Adipocyte (in vitro differentiated cells): ENCODE results near the gene UNC5C.

Source experiments
- DNase-seq: peaks from one replicate; pipeline ENCODE4 v3.0.0-alpha.2; 2015; ENCODE audit warnings: low read depth
- H3K27me3 ChIP-seq: replicated peaks from 2 replicates; pipeline ENCODE4 v1.7.0; 2013; ENCODE audit warnings: mild to moderate bottlenecking, low read length, moderate library complexity; ENCODE audit not compliant: control insufficient read depth, insufficient read depth
- H3K36me3 ChIP-seq: 2 replicates; pipeline ENCODE4 v1.7.0; 2013; ENCODE audit warnings: low read length, mild to moderate bottlenecking, moderate library complexity; ENCODE audit not compliant: control insufficient read depth, insufficient read depth, severe bottlenecking
- H3K4me1 ChIP-seq: 2 replicates; pipeline ENCODE4 v1.7.0; 2013; ENCODE audit warnings: mild to moderate bottlenecking, low read length, moderate library complexity; ENCODE audit not compliant: control insufficient read depth, insufficient read depth
- H3K4me3 ChIP-seq: 2 replicates; pipeline ENCODE4 v1.7.0; 2013; ENCODE audit warnings: mild to moderate bottlenecking, low read length, moderate library complexity
- H3K9ac ChIP-seq: 2 replicates; pipeline ENCODE4 v1.7.0; 2013; ENCODE audit warnings: mild to moderate bottlenecking, low read length, moderate library complexity
- H3K9me3 ChIP-seq: 2 replicates; pipeline ENCODE4 v1.7.0; 2013; ENCODE audit warnings: mild to moderate bottlenecking, low read length, moderate library complexity; ENCODE audit not compliant: control insufficient read depth

UNC5C gene

DNA sequence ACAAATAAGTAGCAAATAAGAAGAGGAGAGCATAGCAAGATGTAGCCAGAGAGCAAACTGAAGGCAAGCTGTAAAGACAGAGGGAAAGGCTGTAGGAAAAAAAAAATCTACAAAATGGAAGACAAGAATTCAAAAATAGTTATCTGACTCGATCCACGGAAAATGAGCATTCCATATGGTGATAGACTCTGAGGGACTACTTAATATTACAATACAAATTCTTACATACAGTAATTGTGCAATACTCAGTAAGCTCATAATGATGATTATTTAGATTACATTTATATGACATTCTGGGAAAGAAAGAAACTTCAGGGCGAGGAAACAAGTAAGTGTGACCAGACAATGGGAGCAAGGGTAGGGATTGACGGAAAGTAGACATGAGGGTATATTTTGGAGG lies 102.6 kb downstream of the UNC5C start:
- H3K27me3 ChIP-seq = no peaks in the 10 kb centered on the region
- H3K4me1 ChIP-seq = no peaks in the 10 kb centered on the region
- H3K9ac ChIP-seq = no peak overlapping the region
- no peak overlapping the region for H3K4me3 ChIP-seq
- no peaks in the 10 kb centered on the region for H3K36me3 ChIP-seq
- H3K9me3 ChIP-seq = no peaks in the 10 kb centered on the region
- no peak for DNase-seq

DNA sequence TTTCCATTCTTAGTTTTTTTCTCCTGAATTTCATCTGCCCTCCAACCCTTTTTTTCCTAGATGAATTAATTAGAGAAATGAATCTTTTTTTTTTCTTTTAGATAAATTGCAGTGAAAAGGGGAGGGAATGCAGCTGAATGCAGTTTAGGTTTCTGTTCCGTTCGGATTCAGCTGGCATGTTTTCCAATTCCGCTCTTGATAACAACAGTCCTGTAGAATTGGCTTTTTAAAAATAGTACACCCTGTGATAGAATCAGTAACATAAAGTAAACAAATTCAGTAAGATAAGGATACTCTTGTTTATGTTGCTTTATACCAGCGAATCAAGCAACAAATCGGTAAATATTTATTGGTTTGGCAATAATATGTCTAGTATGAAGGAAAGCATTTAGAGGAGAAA lies 103.5 kb downstream of the UNC5C start:
- Histone ChIP-seq H3K27me3 (no peaks in the 10 kb centered on the region), H3K4me3 (no peak overlapping the region), H3K9ac (no peak overlapping the region), H3K36me3 (no peaks in the 10 kb centered on the region), H3K9me3 (no peaks in the 10 kb centered on the region), H3K4me1 (no peaks in the 10 kb centered on the region)
- DNase-seq = no peak

DNA sequence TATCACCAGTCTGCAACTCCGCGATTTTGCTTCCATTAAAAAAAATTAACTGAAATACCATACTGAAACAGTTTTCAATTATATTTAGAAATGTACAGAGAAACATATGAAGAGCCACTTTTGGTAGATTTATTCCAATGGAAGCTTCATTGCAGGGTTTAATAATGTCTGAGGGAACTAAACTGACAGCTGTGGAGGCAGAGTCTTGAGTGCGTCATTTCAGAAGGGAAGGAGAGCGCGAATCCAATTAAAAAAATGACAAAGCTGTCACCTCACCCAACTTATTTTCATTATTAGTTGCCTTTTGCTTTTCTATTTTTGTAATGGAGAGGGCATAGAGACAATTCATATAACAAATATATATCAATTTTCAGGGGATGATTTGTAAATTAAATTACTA lies 104.0 kb downstream of the UNC5C start:
- H3K36me3 ChIP-seq = no peaks in the 10 kb centered on the region
- no peak overlapping the region for H3K4me3 ChIP-seq
- no peak overlapping the region for H3K9ac ChIP-seq
- H3K27me3 ChIP-seq = no peaks in the 10 kb centered on the region
- DNase-seq = no peak
- no peaks in the 10 kb centered on the region for H3K4me1 ChIP-seq
- no peaks in the 10 kb centered on the region for H3K9me3 ChIP-seq

DNA sequence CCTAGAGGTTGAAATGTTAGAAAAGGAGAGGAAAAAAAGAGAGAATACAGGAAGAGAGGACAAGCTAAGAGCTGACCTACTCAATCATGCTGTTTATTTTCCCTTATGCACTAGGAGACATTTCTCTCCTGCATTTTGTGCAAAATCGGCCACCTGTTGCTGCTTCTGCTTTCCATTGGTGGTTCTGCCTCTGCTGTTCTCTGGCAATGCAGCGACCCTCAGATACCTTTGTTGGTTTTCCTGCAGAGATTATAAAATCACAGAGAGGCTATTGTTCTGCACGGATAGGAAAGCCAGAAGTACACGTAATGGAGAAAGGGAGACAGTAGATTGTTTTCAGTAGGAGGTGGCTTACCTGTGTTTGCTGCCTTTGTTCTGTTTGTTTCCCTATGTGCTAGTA lies 108.9 kb downstream of the UNC5C start:
- no peaks in the 10 kb centered on the region for H3K27me3 ChIP-seq

DNA sequence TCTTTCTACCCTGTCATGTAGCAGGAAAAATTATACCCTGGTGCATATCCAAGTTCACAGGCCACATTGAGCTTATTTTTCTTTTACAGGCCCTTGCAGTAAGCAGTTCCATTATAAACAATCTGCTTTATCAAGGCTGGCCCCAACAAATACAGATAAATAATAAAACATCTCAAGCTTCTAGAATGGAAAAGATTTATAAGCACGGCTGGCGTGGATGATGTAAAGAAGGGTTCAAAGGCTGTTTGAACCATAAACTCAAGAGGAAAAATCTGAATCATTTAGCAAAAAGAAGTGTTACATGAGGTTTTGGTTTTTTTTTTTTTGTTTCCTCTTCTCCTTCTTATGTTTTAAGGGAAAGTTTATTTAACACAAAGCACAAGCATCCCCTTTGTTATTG lies 109.7 kb downstream of the UNC5C start:
- no peak overlapping the region for H3K4me3 ChIP-seq

More for the DNA sequence above, 108.9 kb downstream of the UNC5C start:
- Histone ChIP-seq H3K36me3 (no peaks in the 10 kb centered on the region), H3K4me1 (no peaks in the 10 kb centered on the region), H3K9me3 (no peaks in the 10 kb centered on the region), H3K4me3 (no peak overlapping the region), H3K9ac (no peak overlapping the region)
- no peak for DNase-seq

DNA sequence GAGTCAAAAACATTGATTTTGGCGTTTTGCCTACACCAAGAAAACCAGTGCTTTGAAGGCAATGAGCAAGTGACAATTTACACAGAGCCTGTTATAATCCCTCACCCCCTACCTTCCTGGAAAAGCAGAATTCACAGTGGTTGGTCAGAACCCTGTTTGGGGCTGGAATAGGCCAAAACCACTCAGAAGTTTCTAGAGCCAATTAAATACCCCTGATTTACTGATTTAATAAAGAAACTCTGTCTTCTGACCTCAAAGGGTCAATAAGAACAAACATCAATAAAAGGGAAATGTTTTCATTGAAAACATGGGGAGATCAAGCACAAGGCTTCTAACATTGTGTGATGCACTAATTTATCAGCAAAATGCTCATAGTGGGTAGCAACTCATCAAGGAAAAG lies 116.3 kb downstream of the UNC5C start:
- Histone ChIP-seq H3K4me1 (no peaks in the 10 kb centered on the region), H3K9ac (no peak overlapping the region), H3K4me3 (no peak overlapping the region), H3K27me3 (no peaks in the 10 kb centered on the region), H3K36me3 (no peaks in the 10 kb centered on the region), H3K9me3 (no peaks in the 10 kb centered on the region)
- no peak for DNase-seq

More for the DNA sequence above, 109.7 kb downstream of the UNC5C start:
- no peak for DNase-seq
- no peaks in the 10 kb centered on the region for H3K4me1 ChIP-seq
- no peaks in the 10 kb centered on the region for H3K36me3 ChIP-seq
- no peaks in the 10 kb centered on the region for H3K27me3 ChIP-seq
- no peak overlapping the region for H3K9ac ChIP-seq
- no peaks in the 10 kb centered on the region for H3K9me3 ChIP-seq

DNA sequence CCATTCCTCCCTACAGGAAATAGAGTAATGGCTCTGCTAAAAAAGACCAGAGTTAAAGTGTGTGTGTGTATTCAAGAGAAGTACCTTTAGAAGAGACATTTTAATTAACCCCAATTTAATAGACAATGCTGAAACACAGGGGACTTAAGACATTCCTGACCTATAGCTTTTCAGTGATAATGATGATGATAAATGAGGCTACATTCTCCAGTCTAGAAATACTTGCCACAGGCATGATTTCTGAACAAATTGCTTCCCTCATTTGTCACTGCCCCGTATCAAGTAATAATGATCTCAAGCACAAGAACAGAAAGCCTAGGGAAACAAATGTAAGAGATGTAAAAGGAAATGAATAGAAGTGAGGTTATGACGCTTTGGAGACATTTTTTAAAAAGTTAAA lies 117.1 kb downstream of the UNC5C start:
- no peaks in the 10 kb centered on the region for H3K36me3 ChIP-seq
- no peaks in the 10 kb centered on the region for H3K9me3 ChIP-seq
- H3K4me3 ChIP-seq = no peak overlapping the region
- DNase-seq = no peak
- no peaks in the 10 kb centered on the region for H3K4me1 ChIP-seq
- H3K27me3 ChIP-seq = no peaks in the 10 kb centered on the region
- H3K9ac ChIP-seq = no peak overlapping the region

DNA sequence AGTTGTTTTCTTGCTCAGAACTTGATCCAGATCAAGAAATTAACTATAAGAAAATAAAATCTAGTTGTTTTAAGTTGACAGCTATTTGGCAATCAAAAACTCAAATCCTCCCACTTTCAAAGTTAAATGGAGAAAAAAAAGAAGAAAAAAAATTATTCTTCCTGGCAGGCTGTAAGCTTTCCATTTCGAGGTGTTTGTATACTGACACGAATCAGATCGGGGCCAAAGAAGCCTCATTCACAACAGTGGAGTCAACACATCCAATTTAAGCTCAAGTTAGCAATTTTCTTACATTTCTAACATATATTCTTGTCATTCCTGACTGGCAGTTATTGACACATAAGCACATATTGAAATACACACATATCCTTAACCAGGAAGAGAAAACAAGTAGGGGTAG lies 119.4 kb downstream of the UNC5C start:
- H3K9me3 ChIP-seq = no peaks in the 10 kb centered on the region
- no peaks in the 10 kb centered on the region for H3K27me3 ChIP-seq
- H3K9ac ChIP-seq = no peak overlapping the region
- H3K4me1 ChIP-seq = no peaks in the 10 kb centered on the region
- H3K4me3 ChIP-seq = no peak overlapping the region
- H3K36me3 ChIP-seq = no peaks in the 10 kb centered on the region
- DNase-seq = no peak

DNA sequence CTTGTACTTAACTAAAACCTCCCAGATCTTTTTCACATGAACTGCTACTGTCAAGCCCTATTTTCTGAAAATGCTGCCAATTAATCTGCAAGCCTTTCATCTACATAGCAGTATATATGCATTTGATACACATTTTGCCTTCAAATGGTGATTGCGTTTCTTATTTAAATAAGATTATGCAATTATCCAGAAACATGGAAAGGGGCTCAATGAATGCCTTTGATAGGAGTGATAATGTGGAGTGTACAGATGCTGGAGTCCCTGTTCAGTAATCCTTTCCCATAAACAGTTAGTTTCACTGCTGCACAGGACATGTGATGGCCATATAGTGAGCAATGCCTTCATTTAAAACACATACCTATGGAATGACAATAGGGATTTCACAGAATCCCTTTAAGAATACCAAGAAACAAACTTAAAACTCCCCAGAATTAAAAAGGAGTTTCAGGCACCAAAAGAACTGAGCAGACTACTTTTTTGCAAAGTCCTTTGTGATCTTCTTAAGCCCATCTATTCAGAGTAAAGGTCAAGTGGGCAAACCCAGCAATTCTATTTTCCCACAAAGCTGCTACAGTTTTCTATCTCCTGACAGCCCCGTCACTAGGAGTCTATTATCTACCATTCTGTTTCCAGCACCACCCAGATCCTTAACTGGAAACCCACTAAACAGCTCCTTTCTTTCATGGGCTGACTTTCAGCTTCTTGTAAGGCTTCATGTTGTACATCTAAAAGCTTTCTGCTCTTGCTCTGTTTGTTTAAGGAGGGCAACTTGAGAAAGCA lies 120.3 kb downstream of the UNC5C start:
- no peaks in the 10 kb centered on the region for H3K36me3 ChIP-seq
- no peaks in the 10 kb centered on the region for H3K27me3 ChIP-seq
- no peak for DNase-seq
- H3K9me3 ChIP-seq = no peaks in the 10 kb centered on the region
- no peak overlapping the region for H3K9ac ChIP-seq
- H3K4me3 ChIP-seq = no peak overlapping the region
- no peaks in the 10 kb centered on the region for H3K4me1 ChIP-seq

DNA sequence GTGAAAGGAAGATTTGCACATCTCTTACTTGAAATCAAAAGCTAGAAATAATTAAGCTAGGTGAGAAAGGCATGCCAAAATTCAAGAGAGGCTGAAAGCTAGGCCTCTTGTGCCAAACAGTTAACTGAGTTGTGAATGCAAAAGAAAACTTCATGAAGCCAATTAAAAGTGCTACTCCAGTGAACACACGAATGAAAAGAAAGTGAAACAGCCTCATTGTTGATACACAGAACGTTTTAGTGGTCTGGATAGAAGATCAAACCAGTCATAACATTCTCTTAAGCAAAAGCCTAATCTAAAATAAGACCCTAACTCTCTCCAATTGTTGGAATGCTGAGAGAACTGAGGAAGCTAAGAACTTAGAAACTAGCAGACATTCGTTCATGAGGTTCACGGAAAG lies 122.3 kb downstream of the UNC5C start:
- H3K9ac ChIP-seq = no peak overlapping the region
- DNase-seq = no peak
- H3K4me3 ChIP-seq = no peak overlapping the region

DNA sequence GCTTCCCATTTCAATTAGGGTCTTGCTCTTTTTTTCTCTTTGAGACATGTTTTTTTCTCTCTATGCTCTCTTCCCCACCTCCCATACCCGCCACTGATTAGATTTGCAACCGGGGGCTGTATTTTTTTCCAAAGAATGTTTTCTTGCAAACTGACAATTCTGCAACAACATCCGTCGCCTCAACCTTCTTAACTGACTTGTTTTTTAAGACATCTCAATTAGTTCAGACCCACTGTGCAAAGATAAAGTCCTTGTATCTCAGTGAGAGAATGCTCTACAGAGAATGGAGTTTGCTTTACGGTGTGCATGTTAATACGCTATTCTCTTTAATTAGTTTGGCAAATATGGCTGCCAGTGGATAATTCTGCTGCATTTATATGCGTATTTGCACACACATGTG lies 126.3 kb downstream of the UNC5C start:
- Histone ChIP-seq H3K9ac (no peak overlapping the region), H3K36me3 (no peaks in the 10 kb centered on the region), H3K4me1 (no peaks in the 10 kb centered on the region), H3K27me3 (no peaks in the 10 kb centered on the region), H3K4me3 (no peak overlapping the region), H3K9me3 (no peaks in the 10 kb centered on the region)
- DNase-seq = no peak

More for the DNA sequence above, 122.3 kb downstream of the UNC5C start:
- Histone ChIP-seq H3K4me1 (no peaks in the 10 kb centered on the region), H3K36me3 (no peaks in the 10 kb centered on the region), H3K27me3 (no peaks in the 10 kb centered on the region), H3K9me3 (no peaks in the 10 kb centered on the region)

DNA sequence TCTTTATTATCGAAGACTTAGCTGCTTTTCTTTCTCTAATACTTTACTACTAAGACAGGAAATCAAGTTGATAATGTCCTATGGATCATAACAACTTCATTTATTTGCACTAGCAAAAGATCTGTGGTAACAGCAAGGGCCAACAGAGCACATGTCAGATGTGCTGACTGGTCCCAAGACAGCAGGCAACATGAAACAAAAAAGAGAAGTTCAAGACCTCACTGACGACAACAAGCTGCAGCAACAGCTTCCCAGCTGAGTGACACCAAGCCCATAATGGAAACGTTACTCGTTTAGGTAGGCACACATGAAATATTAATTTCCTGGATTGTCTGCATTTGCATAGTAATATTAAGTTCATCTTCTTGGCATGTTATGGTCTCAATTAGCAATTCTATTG lies 126.9 kb downstream of the UNC5C start:
- DNase-seq = no peak
- H3K4me1 ChIP-seq = no peaks in the 10 kb centered on the region
- no peak overlapping the region for H3K4me3 ChIP-seq
- no peak overlapping the region for H3K9ac ChIP-seq
- no peaks in the 10 kb centered on the region for H3K36me3 ChIP-seq
- H3K9me3 ChIP-seq = no peaks in the 10 kb centered on the region
- H3K27me3 ChIP-seq = no peaks in the 10 kb centered on the region
